ENCODE results near the gene ZNF599. TPM values are rescaled to one million over a fixed set of nuclear protein-coding genes. Genes with fewer than 3 reads are reported as not detected.

ZNF599 gene
- total RNA-seq = 10.9 TPM

GRCh38 chr19:34772697-34773554 lies at the start of gene ZNF599:
ZNF599 (minus strand) TSS chr19:34773215; CDS start chr19:34772841, 374 bp downstream.

GRCh38 chr19:34733746-34734536 lies 39.1 kb downstream of the ZNF599 start, which contains the start of gene ZNF181:
ZNF181 (plus strand) TSS chr19:34734243; CDS start chr19:34735038, 795 bp downstream.

Other genes starting within 250 kb of the ZNF599 start
- gene SCGB2B2, start 96.1 kb downstream of the ZNF599 start, total RNA-seq = 0.18 TPM
- 41.1 TPM for gene ZNF302, start 95.5 kb downstream of the ZNF599 start, total RNA-seq
- 14.2 TPM for gene ZNF181, start 39.0 kb downstream of the ZNF599 start, total RNA-seq
- 4.6 TPM for gene ZNF30, start 153.7 kb upstream of the ZNF599 start, total RNA-seq
- 12.8 TPM for gene ZNF792, start 191.0 kb upstream of the ZNF599 start, total RNA-seq
- 63.1 TPM for gene GRAMD1A, start 227.1 kb upstream of the ZNF599 start, total RNA-seq